Brain microvascular endothelial cell (primary cell): ENCODE results near the gene GFPT2.

Source experiments
- DNase-seq: peaks from one replicate; pipeline ENCODE4 v3.0.0-alpha.2; 2020
- H3K27ac ChIP-seq: fragments of 250-450 bp; sonication (Bioruptor Pico); 2 replicates; pipeline ENCODE4 v1.5.1; 2020; ENCODE audit warnings: mild to moderate bottlenecking, moderate library complexity
- H3K27me3 ChIP-seq: fragments of 250-450 bp; sonication (Bioruptor Pico); replicated peaks from 2 replicates; pipeline ENCODE4 v1.5.1; 2020; ENCODE audit warnings: mild to moderate bottlenecking
- H3K36me3 ChIP-seq: fragments of 250-450 bp; sonication (Bioruptor Pico); replicated peaks from 2 replicates; pipeline ENCODE4 v1.5.1; 2020; ENCODE audit warnings: mild to moderate bottlenecking
- H3K4me3 ChIP-seq: 2 replicates; pipeline ENCODE4 v1.5.1; 2011; ENCODE audit warnings: low read depth, mild to moderate bottlenecking, control low read depth, low read length, moderate library complexity
- in situ Hi-C: cut with HindIII; loops from 2 replicates; pipeline ENCODE4 v1.10.0; 2017; ENCODE audit warnings: low sequenced_read_pairs, low pct_ligation_motif_present
- TF ChIP-seq, protein P1 (sequence below): IDR thresholded peaks from 2 replicates; pipeline ENCODE4 v1.5.1; 2011; ENCODE audit warnings: low read depth, mild to moderate bottlenecking, moderate library complexity, low read length, control low read depth, inconsistent platforms; ENCODE audit errors: missing control alignments

GFPT2 gene

GRCh38 chr5:180271221-180271620 lies 81.9 kb downstream of the GFPT2 start:
- no peak overlapping the region for H3K4me3 ChIP-seq
- peaks cover 14% of the 10 kb centered on the region for H3K36me3 ChIP-seq
- H3K27me3 ChIP-seq = no peaks in the 10 kb centered on the region
- H3K27ac ChIP-seq = no peak overlapping the region
- DNase-seq = no peak
- in situ Hi-C loops = no loop called here
- TF ChIP-seq, protein P1, sequence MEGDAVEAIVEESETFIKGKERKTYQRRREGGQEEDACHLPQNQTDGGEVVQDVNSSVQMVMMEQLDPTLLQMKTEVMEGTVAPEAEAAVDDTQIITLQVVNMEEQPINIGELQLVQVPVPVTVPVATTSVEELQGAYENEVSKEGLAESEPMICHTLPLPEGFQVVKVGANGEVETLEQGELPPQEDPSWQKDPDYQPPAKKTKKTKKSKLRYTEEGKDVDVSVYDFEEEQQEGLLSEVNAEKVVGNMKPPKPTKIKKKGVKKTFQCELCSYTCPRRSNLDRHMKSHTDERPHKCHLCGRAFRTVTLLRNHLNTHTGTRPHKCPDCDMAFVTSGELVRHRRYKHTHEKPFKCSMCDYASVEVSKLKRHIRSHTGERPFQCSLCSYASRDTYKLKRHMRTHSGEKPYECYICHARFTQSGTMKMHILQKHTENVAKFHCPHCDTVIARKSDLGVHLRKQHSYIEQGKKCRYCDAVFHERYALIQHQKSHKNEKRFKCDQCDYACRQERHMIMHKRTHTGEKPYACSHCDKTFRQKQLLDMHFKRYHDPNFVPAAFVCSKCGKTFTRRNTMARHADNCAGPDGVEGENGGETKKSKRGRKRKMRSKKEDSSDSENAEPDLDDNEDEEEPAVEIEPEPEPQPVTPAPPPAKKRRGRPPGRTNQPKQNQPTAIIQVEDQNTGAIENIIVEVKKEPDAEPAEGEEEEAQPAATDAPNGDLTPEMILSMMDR = no peak

- TF ChIP-seq, protein P1 = no peak
- H3K27me3 ChIP-seq = no peaks in the 10 kb centered on the region
- H3K4me3 ChIP-seq = no peak overlapping the region
- peaks cover 51% of the 10 kb centered on the region for H3K36me3 ChIP-seq
- DNase-seq = no peak
- in situ Hi-C loops = no loop called here
- no peak overlapping the region for H3K27ac ChIP-seq
Measured at GRCh38 chr5:180259260-180259611, 93.9 kb downstream of the GFPT2 start.

- no peak overlapping the region for H3K4me3 ChIP-seq
- H3K27me3 ChIP-seq = no peaks in the 10 kb centered on the region
- in situ Hi-C loops = no loop called here
- H3K36me3 ChIP-seq = peaks cover 21% of the 10 kb centered on the region
- TF ChIP-seq, protein P1 = no peak
- H3K27ac ChIP-seq = no peak overlapping the region
- DNase-seq = no peak
Measured at GRCh38 chr5:180253036-180253824, 99.9 kb downstream of the GFPT2 start.

DNA sequence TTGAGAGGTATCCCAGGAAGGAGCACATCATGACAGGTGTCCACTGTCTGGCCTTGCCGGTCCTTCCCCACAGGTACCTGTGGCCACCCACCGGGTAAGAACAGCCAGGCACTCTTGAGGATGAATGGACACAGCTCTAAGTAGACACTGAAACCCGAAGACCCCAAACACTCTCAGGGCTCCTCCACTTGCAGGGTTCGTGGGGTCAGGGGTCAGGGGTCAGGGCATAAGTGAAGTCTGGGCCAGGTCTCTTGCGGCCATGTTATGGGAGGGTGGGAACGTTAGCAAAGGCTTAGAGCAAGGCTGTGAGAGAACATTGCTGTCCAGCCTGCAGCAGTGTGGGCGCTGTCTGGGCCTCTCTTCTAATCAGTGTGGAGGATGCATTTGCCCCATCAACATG lies 101.2 kb downstream of the GFPT2 start:
- TF ChIP-seq, protein P1 = no peak
- H3K36me3 ChIP-seq = peaks cover 16% of the 10 kb centered on the region
- H3K27me3 ChIP-seq = no peaks in the 10 kb centered on the region
- no peak for DNase-seq
- in situ Hi-C loops = no loop called here
- H3K27ac ChIP-seq = no peak overlapping the region
- no peak overlapping the region for H3K4me3 ChIP-seq

- Histone ChIP-seq H3K4me3 (no peak overlapping the region), H3K27me3 (no peaks in the 10 kb centered on the region), H3K36me3 (peaks cover 14% of the 10 kb centered on the region), H3K27ac (no peak overlapping the region)
- no peak for DNase-seq
- TF ChIP-seq, protein P1 = no peak
- in situ Hi-C loops = no loop called here
Measured at GRCh38 chr5:180251141-180251540, 102.0 kb downstream of the GFPT2 start.
